COLO829 (cell line): ENCODE results near the gene FAM89A.
A peak's percentile ranks its signal among the peaks of the same experiment; 100 is the strongest.

Experiments
- DNase-seq: peaks from one replicate; pipeline ENCODE4 v3.0.0; 2012; ENCODE audit warnings: low spot score

Gene FAM89A

GRCh38 chr1:231040019-231040799, at the start of gene FAM89A:
TSS of gene FAM89A (minus strand) at chr1:231040254. CDS start at chr1:231040211, 43 bp downstream.
- DNase-seq, result peak; percentile 81

GRCh38 chr1:231084353-231084752, 44.3 kb upstream of the FAM89A start:
- DNase-seq, result no peak

GRCh38 chr1:231079163-231079562, 39.1 kb upstream of the FAM89A start:
- no peak for DNase-seq

GRCh38 chr1:231078250-231078649, 38.2 kb upstream of the FAM89A start:
- DNase-seq, result no peak

- no peak for DNase-seq
Measured at GRCh38 chr1:231076802-231077201, 36.7 kb upstream of the FAM89A start.

GRCh38 chr1:231075497-231075896, 35.4 kb upstream of the FAM89A start:
- no peak for DNase-seq

GRCh38 chr1:231075020-231075419, 35.0 kb upstream of the FAM89A start:
- DNase-seq, result no peak

- DNase-seq, result no peak
Measured at GRCh38 chr1:231074046-231074445, 34.0 kb upstream of the FAM89A start.

- DNase-seq, result no peak
Measured at GRCh38 chr1:231073331-231073730, 33.3 kb upstream of the FAM89A start.

- no peak for DNase-seq
Measured at GRCh38 chr1:231072502-231073094, 32.5 kb upstream of the FAM89A start.

- no peak for DNase-seq
Measured at GRCh38 chr1:231072041-231072440, 32.0 kb upstream of the FAM89A start.

GRCh38 chr1:231070758-231071444, 30.8 kb upstream of the FAM89A start:
- DNase-seq, result no peak

GRCh38 chr1:231069333-231069732, 29.3 kb upstream of the FAM89A start:
- DNase-seq, result no peak

- no peak for DNase-seq
Measured at GRCh38 chr1:231068762-231069161, 28.7 kb upstream of the FAM89A start.

- no peak for DNase-seq
Measured at GRCh38 chr1:231065510-231066241, 25.6 kb upstream of the FAM89A start.

GRCh38 chr1:231064418-231064817, 24.4 kb upstream of the FAM89A start:
- no peak for DNase-seq

- DNase-seq, result no peak
Measured at GRCh38 chr1:231063331-231063730, 23.3 kb upstream of the FAM89A start.

GRCh38 chr1:231062500-231063270, 22.6 kb upstream of the FAM89A start:
- DNase-seq, result no peak

GRCh38 chr1:231059566-231060193, 19.6 kb upstream of the FAM89A start:
- peak; percentile 63 for DNase-seq

- no peak for DNase-seq
Measured at GRCh38 chr1:231058416-231059109, 18.5 kb upstream of the FAM89A start.

GRCh38 chr1:231057410-231057809, 17.4 kb upstream of the FAM89A start:
- no peak for DNase-seq
